Nephron progenitor cell (in vitro differentiated cells): ENCODE data around the gene PIAS2.

Experiments used
- DNase-seq: peaks from one replicate; pipeline ENCODE4 v3.0.0; 2021
- H3K27ac Mint-ChIP-seq: 2 replicates; pipeline ENCODE4 v1.8.0; 2021; ENCODE audit warnings: mild to moderate bottlenecking, moderate library complexity, mixed read lengths
- H3K27me3 Mint-ChIP-seq: 2 replicates; pipeline ENCODE4 v1.8.0; 2021; ENCODE audit warnings: mild to moderate bottlenecking, low read depth, mixed read lengths; ENCODE audit not compliant: poor library complexity
- H3K36me3 Mint-ChIP-seq: 2 replicates; pipeline ENCODE4 v1.8.0; 2021; ENCODE audit warnings: low read depth, mixed read lengths
- H3K4me1 Mint-ChIP-seq: 2 replicates; pipeline ENCODE4 v1.8.0; 2021; ENCODE audit warnings: mixed read lengths
- H3K4me3 Mint-ChIP-seq: 2 replicates; pipeline ENCODE4 v1.8.0; 2021; ENCODE audit warnings: mild to moderate bottlenecking, moderate library complexity, mixed read lengths
- H3K9me3 Mint-ChIP-seq: 2 replicates; pipeline ENCODE4 v1.8.0; 2021; ENCODE audit warnings: mild to moderate bottlenecking, moderate library complexity, mixed read lengths
- CTCF ChIP-seq: fragments of 200-600 bp; sonication (generic); IDR thresholded peaks from 2 replicates; pipeline ENCODE4 v1.5.0; 2021; ENCODE audit warnings: antibody characterized with exemption

PIAS2 gene

GRCh38 chr18:46950064-46950656 is 32.9 kb upstream of the PIAS2 start:
- Mint-ChIP-seq H3K27me3 (peaks cover 6% of the 10 kb centered on the region), H3K27ac (no peak overlapping the region), H3K9me3 (no peaks in the 10 kb centered on the region), H3K4me1 (no peaks in the 10 kb centered on the region), H3K36me3 (no peaks in the 10 kb centered on the region), H3K4me3 (no peak overlapping the region)
- TF ChIP-seq CTCF, result peak; percentile 59
- DNase-seq, result no peak

GRCh38 chr18:46946656-46947282 is 29.5 kb upstream of the PIAS2 start:
- H3K27me3 Mint-ChIP-seq, result no peaks in the 10 kb centered on the region
- no peak for TF ChIP-seq CTCF
- H3K4me1 Mint-ChIP-seq, result no peaks in the 10 kb centered on the region
- peak; percentile 85 for DNase-seq
- no peaks in the 10 kb centered on the region for H3K9me3 Mint-ChIP-seq
- H3K27ac Mint-ChIP-seq, result no peak overlapping the region
- H3K4me3 Mint-ChIP-seq, result no peak overlapping the region
- H3K36me3 Mint-ChIP-seq, result no peaks in the 10 kb centered on the region

- TF ChIP-seq CTCF, result no peak
- no peak overlapping the region for H3K4me3 Mint-ChIP-seq
- H3K9me3 Mint-ChIP-seq, result no peaks in the 10 kb centered on the region
- no peak overlapping the region for H3K27ac Mint-ChIP-seq
- no peak for DNase-seq
- H3K27me3 Mint-ChIP-seq, result no peaks in the 10 kb centered on the region
- H3K4me1 Mint-ChIP-seq, result peaks cover 6% of the 10 kb centered on the region
- no peaks in the 10 kb centered on the region for H3K36me3 Mint-ChIP-seq
Observed at GRCh38 chr18:46942646-46943045, 25.3 kb upstream of the PIAS2 start.

- Mint-ChIP-seq H3K4me1 (peaks cover 6% of the 10 kb centered on the region), H3K27ac (peak overlapping the region; percentile 37), H3K4me3 (no peak overlapping the region), H3K36me3 (no peaks in the 10 kb centered on the region), H3K9me3 (no peaks in the 10 kb centered on the region), H3K27me3 (no peaks in the 10 kb centered on the region)
- no peak for DNase-seq
- TF ChIP-seq CTCF, result no peak
Observed at GRCh38 chr18:46939998-46940571, 22.8 kb upstream of the PIAS2 start.

GRCh38 chr18:46939337-46939963 is 22.1 kb upstream of the PIAS2 start:
- Mint-ChIP-seq H3K27me3 (no peaks in the 10 kb centered on the region), H3K4me1 (peaks cover 6% of the 10 kb centered on the region), H3K4me3 (no peak overlapping the region), H3K9me3 (peaks cover under 1% of the 10 kb centered on the region), H3K27ac (peak overlapping the region; percentile 37), H3K36me3 (no peaks in the 10 kb centered on the region)
- no peak for DNase-seq
- TF ChIP-seq CTCF, result no peak
